Osteocyte (in vitro differentiated cells): ENCODE measurements around the gene TTC39C. TPM values are rescaled to one million over a fixed set of nuclear protein-coding genes. Genes with fewer than 3 reads are reported as not detected.
A peak's percentile ranks its signal among the peaks of the same experiment; 100 is the strongest.

Experiments
- DNase-seq: peaks from one replicate; pipeline ENCODE4 v3.0.0; 2021; ENCODE audit warnings: mixed read lengths; ENCODE audit not compliant: unreplicated experiment; ENCODE audit errors: extremely low spot score
- H3K27ac Mint-ChIP-seq: one replicate; pipeline ENCODE4 v1.8.0; 2021; ENCODE audit warnings: mild to moderate bottlenecking, mixed read lengths; ENCODE audit not compliant: unreplicated experiment
- H3K27me3 Mint-ChIP-seq: one replicate; pipeline ENCODE4 v1.8.0; 2021; ENCODE audit warnings: mixed read lengths; ENCODE audit not compliant: unreplicated experiment
- H3K36me3 Mint-ChIP-seq: one replicate; pipeline ENCODE4 v1.8.0; 2021; ENCODE audit warnings: mixed read lengths; ENCODE audit not compliant: unreplicated experiment
- H3K4me1 Mint-ChIP-seq: one replicate; pipeline ENCODE4 v1.8.0; 2021; ENCODE audit warnings: mixed read lengths; ENCODE audit not compliant: unreplicated experiment
- H3K4me3 Mint-ChIP-seq: one replicate; pipeline ENCODE4 v1.8.0; 2021; ENCODE audit warnings: mild to moderate bottlenecking, moderate library complexity, mixed read lengths; ENCODE audit not compliant: unreplicated experiment
- H3K9me3 Mint-ChIP-seq: one replicate; pipeline ENCODE4 v1.8.0; 2021; ENCODE audit warnings: mixed read lengths; ENCODE audit not compliant: unreplicated experiment
- CTCF ChIP-seq: fragments of 200-600 bp; sonication (generic); IDR thresholded peaks from 2 replicates; pipeline ENCODE4 v1.5.0; 2021; ENCODE audit warnings: antibody characterized with exemption, mild to moderate bottlenecking, moderate library complexity
- total RNA-seq: library from RNA; stranded (reverse); gene quantifications from 2 replicates; pipeline ENCODE4 v1.2.1, GENCODE V29; 2021

Gene TTC39C
- total RNA-seq, 1 donor from 2014 or later = 10.9 TPM

GRCh38 chr18:24161304-24161703 lies 146.8 kb downstream of the TTC39C start:
- no peak for TF ChIP-seq CTCF
- H3K4me1 Mint-ChIP-seq = no peaks in the 10 kb centered on the region
- DNase-seq = no peak
- H3K27me3 Mint-ChIP-seq = no peaks in the 10 kb centered on the region
- H3K36me3 Mint-ChIP-seq = peaks cover 20% of the 10 kb centered on the region
- H3K9me3 Mint-ChIP-seq = no peaks in the 10 kb centered on the region
- no peak overlapping the region for H3K4me3 Mint-ChIP-seq
- no peak overlapping the region for H3K27ac Mint-ChIP-seq

DNA sequence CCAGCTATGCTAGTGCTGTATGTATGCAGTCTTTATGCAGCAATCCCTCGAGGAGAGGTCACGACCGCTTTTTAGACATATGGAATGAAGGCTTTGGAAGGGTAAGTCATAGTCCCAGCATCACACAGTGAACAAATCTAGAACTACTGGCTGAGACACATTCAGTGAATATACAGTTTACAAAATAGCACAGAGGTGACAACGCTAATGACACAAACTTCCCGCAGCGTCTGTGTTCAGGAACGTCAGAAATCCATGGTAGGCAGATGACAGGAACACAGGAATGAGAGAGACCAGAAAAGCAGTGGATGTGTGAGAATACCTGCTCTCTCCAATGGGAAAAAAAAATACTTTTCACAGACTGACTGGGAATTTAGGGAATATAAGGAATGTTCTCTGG lies 153.9 kb downstream of the TTC39C start:
- H3K36me3 Mint-ChIP-seq = peaks cover 31% of the 10 kb centered on the region
- H3K27ac Mint-ChIP-seq = no peak overlapping the region
- DNase-seq = no peak
- no peaks in the 10 kb centered on the region for H3K27me3 Mint-ChIP-seq
- TF ChIP-seq CTCF = no peak
- H3K9me3 Mint-ChIP-seq = no peaks in the 10 kb centered on the region
- H3K4me3 Mint-ChIP-seq = no peak overlapping the region
- H3K4me1 Mint-ChIP-seq = no peaks in the 10 kb centered on the region

DNA sequence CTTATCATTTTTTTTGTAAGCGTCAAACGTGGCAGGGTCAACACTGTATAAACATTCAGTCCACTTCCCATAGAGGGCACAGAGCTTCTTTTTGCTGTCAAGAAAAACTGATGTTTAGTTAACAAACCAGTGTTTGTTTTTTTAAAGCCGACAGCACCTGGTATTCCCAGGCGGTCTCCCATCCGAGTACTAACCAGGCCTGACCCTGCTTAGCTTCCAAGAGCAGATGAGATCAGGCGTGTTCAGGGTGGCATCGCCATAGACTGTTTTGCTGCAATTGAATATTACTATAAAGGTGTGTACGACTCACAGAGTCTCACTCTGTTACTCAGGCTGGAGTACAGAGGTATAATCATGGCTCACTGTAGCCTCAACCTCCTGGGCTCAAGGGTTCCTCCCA lies 155.8 kb downstream of the TTC39C start:
- Mint-ChIP-seq H3K9me3 (no peaks in the 10 kb centered on the region), H3K27ac (no peak overlapping the region), H3K36me3 (peaks cover 27% of the 10 kb centered on the region), H3K27me3 (no peaks in the 10 kb centered on the region), H3K4me3 (no peak overlapping the region), H3K4me1 (no peaks in the 10 kb centered on the region)
- no peak for TF ChIP-seq CTCF
- DNase-seq = no peak

GRCh38 chr18:24173997-24174396 lies 159.4 kb downstream of the TTC39C start:
- Mint-ChIP-seq H3K9me3 (no peaks in the 10 kb centered on the region), H3K4me1 (no peaks in the 10 kb centered on the region)

DNA sequence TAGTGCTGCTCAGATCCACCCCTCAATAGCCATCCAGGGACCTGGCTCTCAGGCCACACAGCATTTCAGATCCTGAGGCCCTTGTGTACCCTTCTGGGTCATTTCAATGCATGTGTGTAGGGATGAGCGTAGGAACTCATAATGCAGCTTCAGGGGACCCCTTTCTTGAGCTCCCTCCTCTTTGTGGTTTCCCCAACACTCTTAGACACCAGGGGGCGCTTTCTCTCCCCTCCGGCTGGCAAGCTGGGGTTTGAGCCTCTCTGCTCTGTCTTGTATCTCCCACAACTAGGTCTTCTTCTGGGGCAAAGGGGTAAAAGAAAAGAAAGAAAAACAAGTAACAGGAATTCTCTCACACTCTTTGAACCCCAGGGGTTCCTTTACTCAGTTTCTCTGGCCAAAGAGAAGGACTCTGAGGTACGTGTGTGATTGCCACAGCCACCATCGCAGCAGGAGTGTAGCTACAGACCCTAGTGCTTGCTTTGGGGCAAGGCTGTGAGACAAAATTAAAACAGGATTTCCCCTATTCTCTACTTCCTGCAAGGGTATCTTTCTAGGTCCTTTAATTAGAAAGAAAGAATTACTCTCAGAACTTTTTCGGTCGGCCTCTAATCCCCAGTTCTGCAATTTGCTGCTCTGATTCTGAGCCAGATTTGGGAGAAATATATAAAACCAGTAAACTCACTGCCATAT lies 162.3 kb downstream of the TTC39C start:
- no peak for DNase-seq
- Mint-ChIP-seq H3K36me3 (peaks cover 21% of the 10 kb centered on the region), H3K27ac (no peak overlapping the region), H3K4me1 (peaks cover 3% of the 10 kb centered on the region), H3K9me3 (no peaks in the 10 kb centered on the region), H3K27me3 (no peaks in the 10 kb centered on the region), H3K4me3 (no peak overlapping the region)
- TF ChIP-seq CTCF = peak; percentile 61

More at GRCh38 chr18:24173997-24174396, 159.4 kb downstream of the TTC39C start:
- Mint-ChIP-seq H3K4me3 (no peak overlapping the region), H3K27ac (no peak overlapping the region), H3K27me3 (no peaks in the 10 kb centered on the region), H3K36me3 (peaks cover 23% of the 10 kb centered on the region)
- no peak for TF ChIP-seq CTCF
- no peak for DNase-seq
